Activated CD4-positive, alpha-beta T cell treated with anti-CD3 and anti-CD28 coated beads for 24 hours (primary cell): ENCODE data around the gene LACRT.

Experiments used
- DNase-seq, 2 donors: peaks; one replicate each; pipeline ENCODE4 v3.0.0-alpha.2; 2020; ENCODE audit warnings: low read depth in 2 of 2

LACRT gene

GRCh38 chr12:54602661-54603060, 32.0 kb downstream of the LACRT start:
- no peak for DNase-seq

GRCh38 chr12:54601841-54602240, 32.9 kb downstream of the LACRT start:
- no peak for DNase-seq

- no peak for DNase-seq
Observed at GRCh38 chr12:54598970-54599369, 35.7 kb downstream of the LACRT start.

- DNase-seq = peak; percentile 13 to 57
Observed at GRCh38 chr12:54596526-54596946, 38.2 kb downstream of the LACRT start.

- DNase-seq = no peak
Observed at GRCh38 chr12:54595471-54595870, 39.2 kb downstream of the LACRT start.

- DNase-seq = no peak
Observed at GRCh38 chr12:54593725-54594124, 41.0 kb downstream of the LACRT start.

- DNase-seq = no peak
Observed at GRCh38 chr12:54593135-54593534, 41.6 kb downstream of the LACRT start.

GRCh38 chr12:54592316-54592715, 42.4 kb downstream of the LACRT start:
- DNase-seq = no peak

GRCh38 chr12:54590978-54591591, 43.6 kb downstream of the LACRT start:
- DNase-seq = no peak

GRCh38 chr12:54589964-54590363, 44.7 kb downstream of the LACRT start:
- DNase-seq = no peak

- DNase-seq = no peak
Observed at GRCh38 chr12:54588890-54589267, 45.8 kb downstream of the LACRT start.

- peak in 1 of 2 donors; percentile 4 for DNase-seq
Observed at GRCh38 chr12:54588110-54588889, 46.4 kb downstream of the LACRT start, which contains the start of gene PPP1R1A. TSS of gene PPP1R1A (minus strand) at chr12:54588659. CDS start at chr12:54588488, 171 bp downstream.

GRCh38 chr12:54587315-54587873, 47.3 kb downstream of the LACRT start:
- no peak for DNase-seq

- DNase-seq = no peak
Observed at GRCh38 chr12:54586620-54587019, 48.1 kb downstream of the LACRT start.

- DNase-seq = no peak
Observed at GRCh38 chr12:54585243-54585642, 49.5 kb downstream of the LACRT start.

GRCh38 chr12:54584128-54584527, 50.6 kb downstream of the LACRT start:
- DNase-seq = no peak

GRCh38 chr12:54583726-54584125, 51.0 kb downstream of the LACRT start:
- no peak for DNase-seq

- DNase-seq = no peak
Observed at GRCh38 chr12:54581412-54581811, 53.3 kb downstream of the LACRT start.
